ENCODE measurements around the gene SOS2. TPM values are rescaled to one million over a fixed set of nuclear protein-coding genes. Genes with fewer than 3 reads are reported as not detected.

Gene SOS2
- total and polyA plus RNA-seq, 4 experiments from 2014 or later = 7.4 to 43.4 (median 29.7) TPM

GRCh38 chr14:50237427-50237826, 6.0 kb upstream of the SOS2 start:
- H3K4me3 Mint-ChIP-seq = no peak overlapping the region
- ChIA-PET POLR2A (ENCODE audit: partially characterized antibody) (no interaction called here), CTCF (ENCODE audit: partially characterized antibody) (no interaction called here)
- DNase-seq = no peak
- H3K4me1 Mint-ChIP-seq = peaks cover 6 to 17% (median 11%) of the 10 kb centered on the region in 4 donors
- Histone ChIP-seq H3K9me3 (ENCODE audit: control insufficient read depth in 1 of 2, low read length in 2 of 2) (no peaks in the 10 kb centered on the region), H3K4me3 (ENCODE audit: low read length in 2 of 2) (no peak overlapping the region), H3K36me3 (ENCODE audit: insufficient read depth, low read length) (no peaks in the 10 kb centered on the region), H3K4me1 (ENCODE audit: insufficient read depth, low read length) (peaks cover 18% of the 10 kb centered on the region), H3K27ac (ENCODE audit: low read depth, low read length) (no peak overlapping the region), H3K27me3 (ENCODE audit: insufficient read depth, low read length) (no peaks in the 10 kb centered on the region)
- H3K27ac Mint-ChIP-seq = no peak overlapping the region
- intact Hi-C loops (cut with micrococcal nuclease) = no loop called here
- H3K27me3 Mint-ChIP-seq = no peaks in the 10 kb centered on the region
- no peaks in the 10 kb centered on the region for H3K9me3 Mint-ChIP-seq
- peaks cover 0 to 3% of the 10 kb centered on the region in 2 donors for H3K36me3 Mint-ChIP-seq

GRCh38 chr14:50233951-50234250, 2.5 kb upstream of the SOS2 start:
- no peaks in the 10 kb centered on the region for H3K36me3 ChIP-seq (ENCODE audit: insufficient read depth, low read length)
- no peaks in the 10 kb centered on the region for H3K9me3 ChIP-seq (ENCODE audit: control insufficient read depth in 1 of 2, low read length in 2 of 2)
- no peaks in the 10 kb centered on the region for H3K9me3 Mint-ChIP-seq
- intact Hi-C loops (cut with micrococcal nuclease) = loop anchor here (5.0 kb wide), 1 partner anchor 647 kb away; the partner anchor contains the start of gene RPS29
- peak in 2 of 5 donors; percentile 11 to 14 for DNase-seq
- no peak overlapping the region for H3K4me3 ChIP-seq (ENCODE audit: low read length in 2 of 2)
- CTCF ChIA-PET (ENCODE audit: partially characterized antibody) = interaction anchor here (1.4 kb wide), 1 partner anchor 10 kb away, joined by 5 read pairs; no protein-coding TSS in a partner anchor
- H3K27me3 ChIP-seq (ENCODE audit: insufficient read depth, low read length) = no peaks in the 10 kb centered on the region
- peaks cover 20 to 42% (median 30%) of the 10 kb centered on the region in 4 donors for H3K4me1 Mint-ChIP-seq
- H3K4me3 Mint-ChIP-seq = peak overlapping the region; percentile 57 to 88 (median 82)
- peaks cover 37% of the 10 kb centered on the region for H3K4me1 ChIP-seq (ENCODE audit: insufficient read depth, low read length)
- H3K27ac ChIP-seq (ENCODE audit: low read depth, low read length) = no peak overlapping the region
- peak overlapping the region; percentile 5 to 90 (median 68) for H3K27ac Mint-ChIP-seq
- H3K36me3 Mint-ChIP-seq = peaks cover 0 to 9% of the 10 kb centered on the region in 2 donors
- H3K27me3 Mint-ChIP-seq = no peaks in the 10 kb centered on the region
- POLR2A ChIA-PET (ENCODE audit: partially characterized antibody) = no interaction called here

- no peaks in the 10 kb centered on the region for H3K9me3 ChIP-seq (ENCODE audit: control insufficient read depth in 1 of 2, low read length in 2 of 2)
- H3K4me1 Mint-ChIP-seq = peaks cover 23 to 47% (median 34%) of the 10 kb centered on the region in 4 donors
- no peaks in the 10 kb centered on the region for H3K27me3 Mint-ChIP-seq
- ChIA-PET CTCF (ENCODE audit: partially characterized antibody) (interaction anchor here (0.7 to 1.7 kb wide), 4 partner anchors 9 to 380 kb away, joined by 3 to 6 read pairs (median 4); partner anchors contain the start of genes DMAC2L, L2HGDH and NEMF), POLR2A (ENCODE audit: partially characterized antibody) (no interaction called here)
- intact Hi-C loops (cut with micrococcal nuclease) = loop anchor here (5.0 kb wide), 1 partner anchor 646 kb away; the partner anchor contains the start of gene RPS29
- H3K4me3 ChIP-seq (ENCODE audit: low read length in 2 of 2) = no peak overlapping the region
- peaks cover 0 to 2% (median 0%) of the 10 kb centered on the region in 8 donors for H3K9me3 Mint-ChIP-seq
- H3K4me3 Mint-ChIP-seq = peak overlapping the region; percentile 57 to 88 (median 83)
- peaks cover 0 to 9% of the 10 kb centered on the region in 2 donors for H3K36me3 Mint-ChIP-seq
- DNase-seq = peak in 2 of 5 donors; percentile 27 to 53
- peak overlapping the region; percentile 5 to 94 (median 68) for H3K27ac Mint-ChIP-seq
- no peaks in the 10 kb centered on the region for H3K27me3 ChIP-seq (ENCODE audit: insufficient read depth, low read length)
- peaks cover 42% of the 10 kb centered on the region for H3K4me1 ChIP-seq (ENCODE audit: insufficient read depth, low read length)
- H3K36me3 ChIP-seq (ENCODE audit: insufficient read depth, low read length) = no peaks in the 10 kb centered on the region
- no peak overlapping the region for H3K27ac ChIP-seq (ENCODE audit: low read depth, low read length)
These were observed 2.0 kb upstream of the SOS2 start for GRCh38 chr14:50233166-50233950.

GRCh38 chr14:50232276-50232642, 881 bp upstream of the SOS2 start:
- H3K9me3 Mint-ChIP-seq = peaks cover 0 to 2% (median 0%) of the 10 kb centered on the region in 8 donors
- no peaks in the 10 kb centered on the region for H3K9me3 ChIP-seq (ENCODE audit: control insufficient read depth in 1 of 2, low read length in 2 of 2)
- ChIA-PET POLR2A (ENCODE audit: partially characterized antibody) (interaction anchor here (0.6 to 1.6 kb wide), 10 partner anchors 23 to 646 kb away, joined by 3 to 15 read pairs (median 4); partner anchors contain the start of genes DMAC2L, KLHDC2, L2HGDH and LRR1), CTCF (ENCODE audit: partially characterized antibody) (interaction anchor here (0.7 to 1.7 kb wide), 3 partner anchors 28 to 379 kb away, joined by 3 to 6 read pairs (median 3); partner anchors contain the start of genes DMAC2L, L2HGDH and NEMF)
- no peak for DNase-seq
- peak overlapping the region; percentile 81 for H3K27ac ChIP-seq (ENCODE audit: low read depth, low read length)
- peaks cover 43% of the 10 kb centered on the region for H3K4me1 ChIP-seq (ENCODE audit: insufficient read depth, low read length)
- H3K4me3 Mint-ChIP-seq = peak overlapping the region; percentile 81 to 88 (median 86)
- H3K27me3 Mint-ChIP-seq = no peaks in the 10 kb centered on the region
- H3K27me3 ChIP-seq (ENCODE audit: insufficient read depth, low read length) = no peaks in the 10 kb centered on the region
- H3K36me3 ChIP-seq (ENCODE audit: insufficient read depth, low read length) = no peaks in the 10 kb centered on the region
- intact Hi-C loops (cut with micrococcal nuclease) = loop anchor here (5.0 kb wide), 1 partner anchor 645 kb away; the partner anchor contains the start of gene RPS29
- peaks cover 24 to 52% (median 35%) of the 10 kb centered on the region in 4 donors for H3K4me1 Mint-ChIP-seq
- H3K4me3 ChIP-seq (ENCODE audit: low read length in 2 of 2) = peak overlapping the region; percentile 50 to 81
- H3K36me3 Mint-ChIP-seq = peaks cover 0 to 9% of the 10 kb centered on the region in 2 donors
- H3K27ac Mint-ChIP-seq = peak overlapping the region; percentile 89 to 94 (median 93)

GRCh38 chr14:50230701-50231474, 490 bp downstream of the SOS2 start:
- CTCF ChIA-PET (ENCODE audit: partially characterized antibody) = no interaction called here
- H3K9me3 ChIP-seq (ENCODE audit: control insufficient read depth in 1 of 2, low read length in 2 of 2) = no peaks in the 10 kb centered on the region
- H3K27ac ChIP-seq (ENCODE audit: low read depth, low read length) = peak overlapping the region; percentile 81
- intact Hi-C loops (cut with micrococcal nuclease) = loop anchor here (1.0 to 5.0 kb wide), 8 partner anchors 16 to 644 kb away; partner anchors contain the start of genes DMAC2L, L2HGDH, MAP4K5 and MGAT2
- POLR2A ChIA-PET (ENCODE audit: partially characterized antibody) = interaction anchor here (0.8 to 1.6 kb wide), 15 partner anchors 10 to 644 kb away, joined by 3 to 15 read pairs (median 4); partner anchors contain the start of genes ARF6, DMAC2L, KLHDC2 and L2HGDH
- Mint-ChIP-seq H3K4me1 (peaks cover 35 to 64% (median 46%) of the 10 kb centered on the region in 4 donors), H3K4me3 (peak overlapping the region; percentile 86 to 97 (median 90)), H3K27me3 (no peaks in the 10 kb centered on the region), H3K27ac (peak overlapping the region; percentile 89 to 98 (median 95)), H3K36me3 (peaks cover 0 to 9% of the 10 kb centered on the region in 2 donors), H3K9me3 (peaks cover 0 to 2% (median 0%) of the 10 kb centered on the region in 8 donors)
- H3K4me1 ChIP-seq (ENCODE audit: insufficient read depth, low read length) = peaks cover 56% of the 10 kb centered on the region
- peak; percentile 50 to 67 (median 53) for DNase-seq
- H3K36me3 ChIP-seq (ENCODE audit: insufficient read depth, low read length) = no peaks in the 10 kb centered on the region
- H3K4me3 ChIP-seq (ENCODE audit: low read length in 2 of 2) = peak overlapping the region; percentile 12 to 71
- H3K27me3 ChIP-seq (ENCODE audit: insufficient read depth, low read length) = no peaks in the 10 kb centered on the region

GRCh38 chr14:50230401-50230700, 1.0 kb downstream of the SOS2 start:
- Mint-ChIP-seq H3K4me1 (peaks cover 38 to 70% (median 51%) of the 10 kb centered on the region in 4 donors), H3K27me3 (no peaks in the 10 kb centered on the region), H3K4me3 (peak overlapping the region; percentile 86 to 97 (median 90)), H3K9me3 (peaks cover 0 to 2% (median 0%) of the 10 kb centered on the region in 8 donors), H3K36me3 (peaks cover 0 to 9% of the 10 kb centered on the region in 2 donors), H3K27ac (peak overlapping the region; percentile 89 to 98 (median 95))
- peak overlapping the region; percentile 60 for H3K27ac ChIP-seq (ENCODE audit: low read depth, low read length)
- peak overlapping the region; percentile 12 to 71 for H3K4me3 ChIP-seq (ENCODE audit: low read length in 2 of 2)
- H3K4me1 ChIP-seq (ENCODE audit: insufficient read depth, low read length) = peaks cover 61% of the 10 kb centered on the region
- peak in 1 of 5 donors; percentile 67 for DNase-seq
- ChIA-PET POLR2A (ENCODE audit: partially characterized antibody) (interaction anchor here (1.1 to 1.6 kb wide), 5 partner anchors 23 to 631 kb away, joined by 3 to 15 read pairs (median 4); partner anchors contain the start of genes DMAC2L, L2HGDH and LRR1), CTCF (ENCODE audit: partially characterized antibody) (no interaction called here)
- H3K36me3 ChIP-seq (ENCODE audit: insufficient read depth, low read length) = no peaks in the 10 kb centered on the region
- H3K27me3 ChIP-seq (ENCODE audit: insufficient read depth, low read length) = no peaks in the 10 kb centered on the region
- no peaks in the 10 kb centered on the region for H3K9me3 ChIP-seq (ENCODE audit: control insufficient read depth in 1 of 2, low read length in 2 of 2)
- intact Hi-C loops (cut with micrococcal nuclease) = loop anchor here (2.0 to 5.0 kb wide), 7 partner anchors 16 to 643 kb away; partner anchors contain the start of genes DMAC2L, L2HGDH, MAP4K5 and MGAT2
